Activated CD8-positive, alpha-beta T cell treated with anti-CD3 and anti-CD28 coated beads for 36 hours (primary cell): ENCODE results near the gene CHMP3. TPM values are rescaled to one million over a fixed set of nuclear protein-coding genes. Genes with fewer than 3 reads are reported as not detected.

Experiments
- total RNA-seq, 2 experiments: library from RNA; stranded (reverse); gene quantifications; one replicate each; pipeline ENCODE4 v1.2.3, GENCODE V29; 2021

Gene CHMP3
- total RNA-seq, 2 experiments from 2014 or later: 30.1 to 31.6 TPM

Other genes starting within 250 kb of the CHMP3 start
- under 1 TPM; 0.23 to 0.25 TPM for gene REEP1, start 225.8 kb downstream of the CHMP3 start, total RNA-seq
- 100 to 1,000 TPM; 107 to 114 TPM for gene KDM3A, start 122.1 kb downstream of the CHMP3 start, total RNA-seq
- 10 to 100 TPM; 10.3 to 10.8 TPM for gene RNF103, start 60.4 kb upstream of the CHMP3 start, total RNA-seq
- 10 to 100 TPM; 56.5 to 57.3 TPM for gene RMND5A, start 156.8 kb upstream of the CHMP3 start, total RNA-seq
- 100 to 1,000 TPM; 419 to 432 TPM for gene CD8A, start 227.5 kb upstream of the CHMP3 start, total RNA-seq